ENCODE results near the gene IPMK. TPM values are rescaled to one million over a fixed set of nuclear protein-coding genes. Genes with fewer than 3 reads are reported as not detected.

IPMK gene
- total RNA-seq, 1 donor, result 10.9 TPM

DNA sequence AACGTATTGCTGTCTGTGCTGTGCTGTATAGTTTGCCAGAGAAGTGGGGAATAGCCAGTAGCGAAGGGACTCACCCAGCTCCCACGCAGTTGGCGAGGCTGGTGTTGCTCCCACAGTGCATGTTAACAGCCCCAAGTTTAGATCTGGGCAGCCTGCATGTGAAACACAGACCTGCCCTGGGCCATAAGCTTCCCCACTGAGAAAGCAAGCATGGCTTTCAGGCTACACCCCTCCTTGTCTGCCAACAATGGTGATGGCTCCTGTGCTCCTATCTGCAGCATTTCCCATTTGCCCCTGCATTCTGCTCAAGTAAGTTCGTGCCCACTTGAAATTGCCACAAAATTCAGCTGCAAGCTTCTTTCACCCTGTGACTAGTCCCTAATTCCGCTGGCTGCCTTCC, 57.5 kb downstream of the IPMK start:
- no peaks in the 10 kb centered on the region for H3K4me1 ChIP-seq (ENCODE audit: insufficient read depth, low read length)
- H3K27me3 ChIP-seq (ENCODE audit: insufficient read depth, low read length), result no peaks in the 10 kb centered on the region
- H3K27ac ChIP-seq (ENCODE audit: low read depth, low read length), result no peak overlapping the region
- H3K36me3 ChIP-seq (ENCODE audit: insufficient read depth, low read length), result no peaks in the 10 kb centered on the region
- H3K9me3 ChIP-seq (ENCODE audit: low read depth, low read length), result no peaks in the 10 kb centered on the region
- no peaks in the 10 kb centered on the region for H3K79me2 ChIP-seq (ENCODE audit: insufficient read depth, low read length)
- no peak for DNase-seq (ENCODE audit: insufficient read length, low spot score, missing footprints)
- no peak overlapping the region for H3K4me2 ChIP-seq (ENCODE audit: insufficient read depth, low read length)
- H2AFZ ChIP-seq (ENCODE audit: low read length), result no peak overlapping the region
- H3K4me3 ChIP-seq (ENCODE audit: insufficient read depth, low read length), result no peak overlapping the region
- TF ChIP-seq, protein P1, sequence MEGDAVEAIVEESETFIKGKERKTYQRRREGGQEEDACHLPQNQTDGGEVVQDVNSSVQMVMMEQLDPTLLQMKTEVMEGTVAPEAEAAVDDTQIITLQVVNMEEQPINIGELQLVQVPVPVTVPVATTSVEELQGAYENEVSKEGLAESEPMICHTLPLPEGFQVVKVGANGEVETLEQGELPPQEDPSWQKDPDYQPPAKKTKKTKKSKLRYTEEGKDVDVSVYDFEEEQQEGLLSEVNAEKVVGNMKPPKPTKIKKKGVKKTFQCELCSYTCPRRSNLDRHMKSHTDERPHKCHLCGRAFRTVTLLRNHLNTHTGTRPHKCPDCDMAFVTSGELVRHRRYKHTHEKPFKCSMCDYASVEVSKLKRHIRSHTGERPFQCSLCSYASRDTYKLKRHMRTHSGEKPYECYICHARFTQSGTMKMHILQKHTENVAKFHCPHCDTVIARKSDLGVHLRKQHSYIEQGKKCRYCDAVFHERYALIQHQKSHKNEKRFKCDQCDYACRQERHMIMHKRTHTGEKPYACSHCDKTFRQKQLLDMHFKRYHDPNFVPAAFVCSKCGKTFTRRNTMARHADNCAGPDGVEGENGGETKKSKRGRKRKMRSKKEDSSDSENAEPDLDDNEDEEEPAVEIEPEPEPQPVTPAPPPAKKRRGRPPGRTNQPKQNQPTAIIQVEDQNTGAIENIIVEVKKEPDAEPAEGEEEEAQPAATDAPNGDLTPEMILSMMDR (IDR thresholded peaks at IDR 0.05; ENCODE audit: extremely low read depth, low read depth, low read length), result no peak
- H4K20me1 ChIP-seq (ENCODE audit: insufficient read depth, low read length), result no peaks in the 10 kb centered on the region

DNA sequence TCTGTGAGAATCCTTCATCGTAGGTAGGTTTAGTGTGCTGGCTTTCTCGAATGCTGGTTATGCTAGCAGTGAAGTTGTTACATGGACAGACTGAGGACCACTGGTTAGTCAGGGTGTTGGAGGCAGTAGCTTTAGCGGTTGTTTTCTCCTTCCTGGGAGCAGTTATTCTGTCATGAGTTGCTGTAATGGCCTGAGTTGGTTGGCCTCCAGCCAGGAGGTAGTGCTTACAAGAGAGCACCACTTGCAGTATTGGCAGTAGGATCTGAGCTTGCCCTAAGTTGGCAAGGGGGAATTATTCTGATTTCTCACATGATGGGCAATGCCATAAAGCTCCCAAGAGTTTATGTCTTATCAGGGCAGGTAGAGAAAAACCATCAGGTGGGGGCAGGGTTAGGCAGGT, 58.0 kb downstream of the IPMK start:
- TF ChIP-seq, protein P1 (IDR thresholded peaks at IDR 0.05; ENCODE audit: extremely low read depth, low read depth, low read length), result no peak
- no peak overlapping the region for H3K27ac ChIP-seq (ENCODE audit: low read depth, low read length)

DNA sequence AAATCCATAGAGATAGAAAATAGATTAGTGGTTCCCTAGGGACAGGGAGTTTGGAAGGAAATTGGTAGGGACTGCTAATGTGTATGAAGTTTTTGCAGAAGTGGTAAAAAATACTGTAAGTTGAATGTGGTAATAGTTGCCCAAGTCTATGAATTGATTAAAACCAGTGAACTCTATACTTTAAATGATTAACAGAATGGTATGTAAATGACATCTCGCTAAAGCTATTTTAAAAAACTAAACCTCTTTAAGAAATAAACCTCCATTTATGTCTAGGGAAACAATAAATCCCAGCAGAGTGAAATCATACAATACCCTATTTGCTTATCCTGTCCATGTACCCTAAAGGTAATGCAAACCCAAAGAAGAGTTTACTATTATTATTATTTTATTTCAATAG, 61.4 kb downstream of the IPMK start:
- H3K4me1 ChIP-seq (ENCODE audit: insufficient read depth, low read length), result no peaks in the 10 kb centered on the region
- H3K27ac ChIP-seq (ENCODE audit: low read depth, low read length), result no peak overlapping the region
- DNase-seq (ENCODE audit: insufficient read length, low spot score, missing footprints), result peak; percentile 58
- no peaks in the 10 kb centered on the region for H3K79me2 ChIP-seq (ENCODE audit: insufficient read depth, low read length)
- no peaks in the 10 kb centered on the region for H3K36me3 ChIP-seq (ENCODE audit: insufficient read depth, low read length)
- no peaks in the 10 kb centered on the region for H4K20me1 ChIP-seq (ENCODE audit: insufficient read depth, low read length)
- H3K4me2 ChIP-seq (ENCODE audit: insufficient read depth, low read length), result no peak overlapping the region
- no peak overlapping the region for H2AFZ ChIP-seq (ENCODE audit: low read length)
- no peaks in the 10 kb centered on the region for H3K9me3 ChIP-seq (ENCODE audit: low read depth, low read length)
- TF ChIP-seq, protein P1 (IDR thresholded peaks at IDR 0.05; ENCODE audit: extremely low read depth, low read depth, low read length), result no peak
- H3K27me3 ChIP-seq (ENCODE audit: insufficient read depth, low read length), result no peaks in the 10 kb centered on the region
- H3K4me3 ChIP-seq (ENCODE audit: insufficient read depth, low read length), result no peak overlapping the region

More for the DNA sequence above, 58.0 kb downstream of the IPMK start:
- H3K4me2 ChIP-seq (ENCODE audit: insufficient read depth, low read length), result no peak overlapping the region
- H3K79me2 ChIP-seq (ENCODE audit: insufficient read depth, low read length), result no peaks in the 10 kb centered on the region
- H3K27me3 ChIP-seq (ENCODE audit: insufficient read depth, low read length), result no peaks in the 10 kb centered on the region
- no peaks in the 10 kb centered on the region for H3K4me1 ChIP-seq (ENCODE audit: insufficient read depth, low read length)
- H3K4me3 ChIP-seq (ENCODE audit: insufficient read depth, low read length), result no peak overlapping the region
- H2AFZ ChIP-seq (ENCODE audit: low read length), result no peak overlapping the region
- DNase-seq (ENCODE audit: insufficient read length, low spot score, missing footprints), result no peak
- no peaks in the 10 kb centered on the region for H3K9me3 ChIP-seq (ENCODE audit: low read depth, low read length)
- no peaks in the 10 kb centered on the region for H4K20me1 ChIP-seq (ENCODE audit: insufficient read depth, low read length)
- H3K36me3 ChIP-seq (ENCODE audit: insufficient read depth, low read length), result no peaks in the 10 kb centered on the region

DNA sequence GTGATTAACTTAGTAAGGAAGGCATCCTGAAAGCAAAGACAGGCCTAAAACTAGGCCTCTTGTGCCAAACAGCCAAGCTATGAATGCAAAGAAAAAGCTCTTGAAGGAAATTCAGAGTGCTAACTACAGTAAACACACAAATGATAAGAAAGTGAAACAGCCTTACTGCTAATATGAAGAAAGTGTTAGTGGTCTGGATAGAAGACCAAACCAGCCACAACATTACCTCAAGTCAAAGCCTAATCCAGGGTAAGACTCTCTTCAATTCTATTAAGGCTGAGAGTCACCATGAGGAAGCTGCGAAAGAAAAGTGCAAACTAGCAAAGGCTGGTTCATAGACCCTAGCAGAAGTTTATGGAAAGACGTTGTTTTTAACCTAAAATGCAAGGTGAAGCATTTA, 66.0 kb downstream of the IPMK start:
- H3K79me2 ChIP-seq (ENCODE audit: insufficient read depth, low read length), result no peaks in the 10 kb centered on the region

More for the DNA sequence above, 66.0 kb downstream of the IPMK start:
- TF ChIP-seq, protein P1 (IDR thresholded peaks at IDR 0.05; ENCODE audit: extremely low read depth, low read depth, low read length), result no peak
- Histone ChIP-seq H4K20me1 (ENCODE audit: insufficient read depth, low read length) (no peaks in the 10 kb centered on the region), H2AFZ (ENCODE audit: low read length) (no peak overlapping the region), H3K4me1 (ENCODE audit: insufficient read depth, low read length) (no peaks in the 10 kb centered on the region), H3K36me3 (ENCODE audit: insufficient read depth, low read length) (no peaks in the 10 kb centered on the region), H3K27ac (ENCODE audit: low read depth, low read length) (no peak overlapping the region), H3K4me2 (ENCODE audit: insufficient read depth, low read length) (no peak overlapping the region), H3K9me3 (ENCODE audit: low read depth, low read length) (no peaks in the 10 kb centered on the region), H3K27me3 (ENCODE audit: insufficient read depth, low read length) (no peaks in the 10 kb centered on the region), H3K4me3 (ENCODE audit: insufficient read depth, low read length) (no peak overlapping the region)
- no peak for DNase-seq (ENCODE audit: insufficient read length, low spot score, missing footprints)

All from osteoblast (primary cell).